IPS DF 4.7 (cell line): ENCODE results near the gene TAC4.
A peak's percentile ranks its signal among the peaks of the same experiment; 100 is the strongest.

Experiments used
- DNase-seq: peaks from one replicate; pipeline ENCODE4 v3.0.0-alpha.2; 2013; ENCODE audit warnings: low spot score; ENCODE audit errors: extremely low read depth

The TAC4 gene

DNA sequence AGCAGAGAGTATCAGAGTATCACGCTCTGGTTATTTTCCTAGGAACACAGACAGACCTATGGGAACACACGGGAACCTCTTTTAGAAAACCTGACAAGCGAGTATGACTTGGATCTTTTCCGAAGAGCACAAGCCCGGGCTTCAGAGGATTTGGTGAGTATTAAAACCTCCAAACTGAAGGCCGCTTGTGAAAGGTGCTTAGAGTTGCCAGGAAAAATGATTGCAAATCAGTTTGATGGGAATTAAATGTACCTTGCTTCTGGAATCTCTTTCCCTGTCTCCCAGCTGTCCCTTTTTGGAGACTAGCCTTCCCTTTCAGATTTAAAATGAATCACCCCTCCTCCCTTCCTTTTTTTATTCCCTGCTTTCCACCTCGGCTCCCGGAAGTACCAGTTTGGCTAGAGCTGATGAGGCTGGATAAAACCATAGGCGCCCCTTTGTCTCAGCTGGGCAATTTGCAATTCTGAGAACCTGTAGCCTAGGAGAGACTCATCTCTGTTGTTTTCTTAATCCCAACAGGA, 32.0 kb downstream of the TAC4 start:
- peak; percentile 83 for DNase-seq

DNA sequence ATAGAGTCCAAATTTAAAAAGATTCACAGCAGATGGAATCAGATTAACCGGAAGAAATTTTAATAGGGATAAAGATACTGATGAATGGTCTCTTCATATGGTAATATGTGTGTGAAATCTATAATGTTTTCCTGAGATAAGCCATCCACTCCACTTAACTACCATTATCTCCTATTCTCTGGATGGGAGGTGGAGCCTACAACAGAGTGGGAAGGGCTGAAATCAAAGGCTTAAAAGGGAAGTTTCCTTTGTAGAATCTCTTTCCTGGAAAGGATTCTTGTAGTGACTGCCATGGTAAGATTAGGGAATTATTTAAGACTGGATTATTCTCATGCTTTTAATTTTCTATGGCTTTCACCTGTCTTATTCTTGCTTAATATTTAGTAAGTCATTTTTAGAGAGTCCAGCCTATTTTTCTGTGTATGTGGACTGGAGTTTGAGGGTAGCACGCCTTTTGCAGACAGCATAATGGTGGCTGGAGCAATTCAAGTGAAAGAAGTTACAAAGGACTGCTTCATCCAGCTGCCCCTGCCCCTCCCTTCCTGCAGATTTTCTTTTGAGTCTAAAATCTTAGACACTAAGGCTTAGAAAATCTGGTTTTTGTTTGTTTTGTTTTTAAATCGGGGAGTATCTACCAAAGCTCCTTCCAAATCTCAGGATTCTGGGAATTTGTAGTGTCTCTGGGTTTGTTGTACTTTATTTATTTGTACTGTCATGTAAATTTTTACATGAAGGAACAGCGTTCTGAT, 32.9 kb downstream of the TAC4 start:
- DNase-seq, result no peak

DNA sequence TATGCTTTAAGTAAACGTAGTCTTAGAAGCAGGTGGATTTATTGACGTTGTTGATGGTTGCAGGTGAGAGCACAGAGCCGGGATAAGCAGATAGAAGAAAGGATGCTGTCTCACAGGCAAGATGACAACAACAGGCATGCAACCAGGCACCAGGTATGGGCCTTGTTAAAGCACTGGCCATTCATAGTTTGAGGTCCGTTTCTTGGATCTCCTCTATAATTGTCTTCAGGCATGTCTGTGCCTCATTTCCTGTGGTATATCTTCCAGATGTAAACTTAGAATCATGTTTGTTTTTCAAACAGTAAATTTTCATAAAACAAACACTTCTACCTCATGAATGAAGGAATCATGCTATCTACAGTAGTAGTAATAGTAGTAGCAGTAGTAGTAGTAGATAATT, 38.8 kb downstream of the TAC4 start:
- no peak for DNase-seq

DNA sequence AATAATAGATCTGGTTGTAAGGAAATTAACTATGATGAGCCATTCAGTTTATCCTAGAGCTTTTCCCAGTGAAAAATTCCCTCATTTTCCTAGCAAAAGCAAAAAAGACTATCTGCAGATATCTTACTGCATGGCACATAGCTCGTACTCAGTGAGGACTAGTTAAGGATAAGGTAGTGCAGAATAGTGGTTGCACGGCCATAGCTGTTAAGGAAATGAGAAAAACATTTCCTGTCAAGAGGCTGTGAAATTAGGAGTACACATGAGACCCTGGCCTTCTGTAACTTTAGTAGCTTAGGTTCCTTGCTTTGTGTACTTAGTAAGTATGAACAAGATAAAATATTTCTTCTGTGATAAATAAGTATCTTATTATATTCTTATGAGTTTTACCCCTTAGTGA, 49.1 kb downstream of the TAC4 start:
- DNase-seq, result no peak

DNA sequence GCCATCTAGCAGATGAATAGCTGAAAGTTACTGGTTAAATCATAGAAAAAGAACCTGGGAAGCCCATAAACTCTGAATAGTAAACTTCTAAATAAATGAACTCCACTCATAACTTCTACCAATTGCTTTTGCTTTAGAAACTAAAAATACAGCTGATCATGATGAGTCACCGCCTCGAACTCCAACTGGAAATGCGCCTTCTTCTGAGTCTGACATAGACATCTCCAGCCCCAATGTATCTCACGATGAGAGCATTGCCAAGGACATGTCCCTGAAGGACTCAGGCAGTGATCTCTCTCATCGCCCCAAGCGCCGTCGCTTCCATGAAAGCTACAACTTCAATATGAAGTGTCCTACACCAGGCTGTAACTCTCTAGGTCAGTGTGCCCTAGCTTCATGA, 49.7 kb downstream of the TAC4 start:
- DNase-seq, result no peak

DNA sequence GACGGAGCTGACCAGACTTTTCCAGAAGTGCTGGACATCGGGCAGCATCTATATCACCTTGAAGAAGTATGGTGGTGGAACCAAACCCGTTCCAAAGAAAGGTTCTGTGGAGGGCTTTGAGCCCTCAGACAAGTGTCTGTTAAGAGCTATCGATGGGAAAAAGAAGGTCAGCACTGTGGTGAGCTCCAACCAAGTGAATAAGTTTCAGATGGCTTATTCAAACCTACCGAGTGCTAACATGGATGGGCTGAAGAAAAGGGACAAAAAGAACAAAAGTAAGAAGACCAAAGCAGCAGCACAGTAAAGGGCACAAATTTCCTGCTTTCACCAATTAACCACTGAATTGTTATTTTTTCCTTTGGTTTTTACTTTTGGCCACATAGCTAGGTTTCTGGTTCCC, 52.5 kb downstream of the TAC4 start:
- DNase-seq, result no peak

DNA sequence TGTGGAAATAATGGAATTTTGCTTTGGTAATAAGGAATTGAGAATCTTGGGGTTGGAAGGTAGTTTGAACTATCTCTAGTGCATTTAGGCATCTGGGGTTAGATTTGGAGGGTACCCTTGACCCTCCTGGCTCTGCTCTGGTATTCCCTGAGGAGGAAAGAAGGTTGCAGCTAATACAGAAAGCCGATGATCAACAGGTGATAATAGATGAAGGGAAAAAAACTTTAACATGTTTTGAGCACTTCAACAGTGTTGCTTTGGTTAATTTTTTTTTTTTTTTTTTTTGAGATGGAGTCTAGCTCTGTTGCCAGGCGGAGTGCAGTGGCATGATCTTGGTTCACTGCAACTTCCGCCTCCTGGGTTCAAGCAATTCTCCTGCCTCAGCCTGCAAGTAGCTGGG, 54.6 kb downstream of the TAC4 start:
- no peak for DNase-seq

DNA sequence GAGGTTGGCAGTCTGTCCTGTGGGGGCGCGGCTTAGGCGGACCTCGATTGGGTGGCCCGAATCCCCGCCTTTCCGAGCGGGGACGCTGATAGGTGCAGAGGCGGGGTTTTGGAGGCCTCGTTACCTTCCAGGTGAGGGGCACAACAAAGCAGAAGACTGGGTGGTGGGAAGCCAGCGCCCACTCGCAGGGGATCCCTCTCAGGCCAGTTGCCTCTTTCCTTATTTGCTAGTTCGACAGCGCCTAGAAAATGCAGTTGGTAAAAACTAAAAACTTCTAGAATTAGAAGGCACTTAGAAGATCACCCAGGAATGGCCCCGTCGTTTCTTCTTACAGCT, 58.7 kb downstream of the TAC4 start:
- no peak for DNase-seq

DNA sequence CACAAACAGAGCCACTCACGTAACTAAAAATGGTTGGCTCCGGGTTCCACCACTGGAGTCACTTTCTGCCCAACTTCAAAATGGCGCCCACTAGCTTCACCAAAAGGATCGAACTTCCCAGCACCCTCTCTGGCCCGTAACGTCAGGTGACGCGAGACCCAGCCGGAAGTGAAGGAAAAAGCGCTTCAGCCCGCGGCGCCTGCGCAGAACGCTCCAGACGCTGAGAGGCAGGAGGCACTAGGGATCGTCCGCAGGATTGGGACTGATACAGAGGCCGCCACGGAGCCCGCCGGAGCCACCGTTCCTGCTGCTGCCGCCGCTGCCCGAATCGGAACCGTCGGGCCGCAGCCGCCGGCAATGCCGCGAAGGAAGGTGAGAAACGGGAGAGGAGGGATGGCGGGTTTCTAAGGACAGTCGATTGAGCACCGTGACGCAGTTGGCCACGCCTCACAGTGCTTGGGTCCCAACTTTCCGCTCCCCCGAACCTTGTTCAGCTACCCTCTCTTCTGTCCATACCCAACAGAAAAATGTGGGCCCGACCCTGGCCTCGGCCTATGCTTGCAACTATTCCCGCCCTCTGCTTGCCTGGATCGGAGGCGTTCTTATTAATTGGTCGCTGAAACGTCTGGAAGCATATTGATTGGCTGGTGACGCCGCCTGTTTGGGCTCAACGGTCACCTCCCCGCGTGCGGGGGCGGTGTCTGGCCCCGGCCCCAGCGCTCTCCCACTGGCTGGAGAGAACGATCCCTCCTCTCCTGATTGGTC, 59.2 kb downstream of the TAC4 start, which contains the start of gene KAT7:
KAT7 (plus strand) TSS at position 204 of the 765 bp plus-strand sequence; CDS start at position 358, 154 bp downstream.
- peak; percentile 96 for DNase-seq
